Transverse colon (tissue), 4 donors: Measurements from ENCODE around the gene AKT3. TPM values are rescaled to one million over a fixed set of nuclear protein-coding genes. Genes with fewer than 3 reads are reported as not detected.

Experiments
- DNase-seq: peaks from one replicate; pipeline ENCODE4 v3.0.0-alpha.2; 2019
- H3K27ac ChIP-seq, 4 donors: fragments of 200-600 bp; sonication (generic); 2 replicates each; pipeline ENCODE4 v1.5.1; 2016 to 2018; ENCODE audit warnings: inconsistent platforms in 4 of 4
- H3K27me3 ChIP-seq: fragments of 200-600 bp; sonication (generic); 2 replicates; pipeline ENCODE4 v1.5.1; 2017; ENCODE audit warnings: inconsistent platforms
- H3K36me3 ChIP-seq, 4 donors: fragments of 200-600 bp; sonication (generic); 2 replicates each; pipeline ENCODE4 v1.5.1; 2017 to 2019; ENCODE audit warnings: inconsistent platforms in 4 of 4
- H3K4me1 ChIP-seq, 4 donors: fragments of 200-600 bp; sonication (generic); 2 replicates each; pipeline ENCODE4 v1.5.1; 2017 to 2020; ENCODE audit warnings: inconsistent platforms in 4 of 4
- H3K4me3 ChIP-seq, 4 donors: fragments of 200-600 bp; sonication (generic); 1 replicate in 1 of 4; 2 replicates in 3 of 4; pipeline versions ENCODE4 v1.5.1 to v1.6.1; 2017 to 2019; ENCODE audit warnings: inconsistent platforms in 4 of 4
- H3K9me3 ChIP-seq, 2 donors: fragments of 200-600 bp; sonication (generic); 2 replicates each; pipeline ENCODE4 v1.5.1; 2017 to 2019; ENCODE audit warnings: inconsistent platforms in 2 of 2
- CTCF ChIP-seq, 5 experiments: fragments of 200-600 bp in 3 of 5; fragments of 450-650 bp in 2 of 5; sonication (generic) in 3 of 5; IDR thresholded peaks; 1 replicate in 2 of 5; 2 replicates in 3 of 5; pipeline ENCODE4 v1.5.1; 2016 to 2017; ENCODE audit warnings: antibody characterized with exemption in 5 of 5, inconsistent platforms in 3 of 5, mild to moderate bottlenecking in 2 of 5, moderate library complexity in 1 of 5
- EP300 ChIP-seq: sonication (generic); formaldehyde crosslinking; IDR thresholded peaks from one replicate; pipeline ENCODE4 v1.6.1; 2017; ENCODE audit warnings: antibody characterized with exemption, low read depth
- POLR2A ChIP-seq: fragments of 450-650 bp; IDR thresholded peaks from one replicate; pipeline ENCODE4 v1.6.1; 2016; ENCODE audit warnings: antibody characterized with exemption, mild to moderate bottlenecking, moderate library complexity
- POLR2AphosphoS5 ChIP-seq, 3 donors: sonication (generic); formaldehyde crosslinking; IDR thresholded peaks; one replicate each; pipeline ENCODE4 v1.6.1; 2016; ENCODE audit warnings: antibody characterized with exemption in 3 of 3
- WGBS, 2 donors: methylation state at CpG; one replicate each; pipeline ENCODE4 v1.1.5; 2018; ENCODE audit warnings: low coverage in 1 of 2; 5-methylcytosine and 5-hydroxymethylcytosine counted together
- in situ Hi-C, 4 donors: fragments of 200-750 bp; cut with MboI; loops; one replicate each; pipeline versions ENCODE4 v1.15.0 to v1.15.1; 2017; ENCODE audit warnings: low sequenced_read_pairs in 3 of 4, low pct_ligation_motif_present in 1 of 4, low pct_unique_long_range_greater_than_20kb in 1 of 4
- intact Hi-C: fragments of 100-400 bp; cut with DNase I; formaldehyde crosslinking; loops from one replicate; pipeline ENCODE4 v1.15.1; 2023; ENCODE audit warnings: low total_unique reads
- total RNA-seq, 4 donors: library from RNA; depleted of rRNA; stranded (reverse); fragments of >200 nt; gene quantifications; one replicate each; pipeline ENCODE4 v1.1.0, GENCODE V29; 2016

AKT3 gene
- total RNA-seq, 4 donors from 2014 or later: 9.8 to 27.2 (median 19.4) TPM

GRCh38 chr1:243716906-243717305 lies 133.1 kb downstream of the AKT3 start:
- Histone ChIP-seq H3K4me3 (no peak overlapping the region), H3K27me3 (no peaks in the 10 kb centered on the region), H3K9me3 (no peaks in the 10 kb centered on the region), H3K36me3 (no peaks in the 10 kb centered on the region), H3K27ac (no peak overlapping the region), H3K4me1 (peaks cover 0 to 31% (median 6%) of the 10 kb centered on the region in 4 donors)
- intact Hi-C loops: no loop called here
- no peak for DNase-seq
- no peak for TF ChIP-seq CTCF (IDR thresholded peaks at IDR 0.05)
- TF ChIP-seq POLR2A: no peak
- no peak for TF ChIP-seq EP300
- TF ChIP-seq POLR2AphosphoS5 (IDR thresholded peaks at IDR 0.05): no peak
- WGBS, 2 donors: 87 to 92% methylated on average over 1 of the region's 1 CpG
- in situ Hi-C loops: no loop called here

DNA sequence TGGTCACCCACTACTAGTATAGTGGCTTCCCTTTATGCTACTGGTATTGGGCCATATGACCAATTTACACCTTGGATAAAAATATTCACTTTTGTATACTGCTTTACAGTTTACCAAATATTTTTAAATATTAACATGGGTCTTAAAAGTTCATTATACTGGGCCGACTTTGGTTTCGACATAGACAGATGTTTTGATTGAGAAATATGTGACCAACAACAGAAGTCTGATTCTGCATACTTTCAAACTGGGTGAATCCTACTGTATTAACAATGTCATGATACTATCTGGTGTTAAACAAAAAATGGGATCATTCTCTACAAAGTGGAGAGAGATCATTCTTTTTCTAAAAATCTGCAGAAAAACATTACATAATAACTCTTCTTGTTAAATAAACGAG lies 134.8 kb downstream of the AKT3 start:
- no peak for DNase-seq
- no peaks in the 10 kb centered on the region for H3K9me3 ChIP-seq
- 53 to 80% methylated on average over 3 of the region's 3 CpGs for WGBS, 2 donors
- H3K27ac ChIP-seq: no peak overlapping the region
- TF ChIP-seq POLR2AphosphoS5 (IDR thresholded peaks at IDR 0.05) (no peak), CTCF (IDR thresholded peaks at IDR 0.05) (no peak), EP300 (no peak), POLR2A (no peak)
- H3K36me3 ChIP-seq: no peaks in the 10 kb centered on the region
- no peaks in the 10 kb centered on the region for H3K27me3 ChIP-seq
- H3K4me3 ChIP-seq: no peak overlapping the region
- H3K4me1 ChIP-seq: peaks cover 0 to 31% (median 6%) of the 10 kb centered on the region in 4 donors
- in situ Hi-C loops: no loop called here
- intact Hi-C loops: no loop called here

DNA sequence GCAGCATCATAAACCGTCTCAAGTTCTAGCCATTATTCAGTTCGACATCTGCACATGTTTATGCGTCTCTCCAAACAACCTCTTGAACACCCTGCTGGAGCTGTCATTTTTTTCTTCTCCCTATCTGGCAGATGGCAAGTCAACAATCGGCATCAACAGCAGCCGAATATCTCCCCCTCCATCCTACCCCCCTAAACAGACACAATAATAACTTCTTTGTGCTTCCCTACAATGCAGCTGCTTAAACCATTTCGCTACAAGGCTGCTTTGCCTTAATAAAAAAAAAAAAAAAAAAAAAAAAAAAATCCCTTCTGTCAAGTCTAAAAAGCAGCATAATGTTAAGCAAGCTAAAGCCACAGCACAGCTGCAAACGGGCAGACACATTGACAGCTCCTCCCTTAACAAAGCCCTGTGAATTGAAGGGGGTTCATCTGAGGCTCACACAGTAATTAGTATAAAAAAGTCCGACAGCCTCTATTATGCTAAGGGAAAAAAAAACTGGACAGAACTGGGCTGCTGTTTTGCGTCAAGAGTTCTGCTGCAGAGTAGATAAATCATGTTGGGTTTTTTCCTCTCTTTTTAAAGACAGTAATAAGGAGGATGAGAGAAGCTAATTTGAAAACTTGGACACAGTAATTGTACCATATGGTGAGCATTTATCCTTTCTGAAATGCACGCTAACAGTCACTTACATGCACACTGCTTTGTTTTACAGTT lies 136.4 kb downstream of the AKT3 start:
- Histone ChIP-seq H3K27ac (peak overlapping the region in 1 of 4 donors; percentile 14), H3K36me3 (no peaks in the 10 kb centered on the region), H3K27me3 (no peaks in the 10 kb centered on the region), H3K4me3 (no peak overlapping the region), H3K4me1 (peaks cover 0 to 31% (median 6%) of the 10 kb centered on the region in 4 donors), H3K9me3 (no peaks in the 10 kb centered on the region)
- in situ Hi-C loops (no loop called here), intact Hi-C loops (no loop called here)
- DNase-seq: no peak
- 53 to 55% methylated on average over 9 to 10 of the region's 10 CpGs for WGBS, 2 donors
- TF ChIP-seq POLR2AphosphoS5 (IDR thresholded peaks at IDR 0.05): no peak
- TF ChIP-seq EP300: no peak
- TF ChIP-seq POLR2A: no peak
- TF ChIP-seq CTCF (IDR thresholded peaks at IDR 0.05): no peak

DNA sequence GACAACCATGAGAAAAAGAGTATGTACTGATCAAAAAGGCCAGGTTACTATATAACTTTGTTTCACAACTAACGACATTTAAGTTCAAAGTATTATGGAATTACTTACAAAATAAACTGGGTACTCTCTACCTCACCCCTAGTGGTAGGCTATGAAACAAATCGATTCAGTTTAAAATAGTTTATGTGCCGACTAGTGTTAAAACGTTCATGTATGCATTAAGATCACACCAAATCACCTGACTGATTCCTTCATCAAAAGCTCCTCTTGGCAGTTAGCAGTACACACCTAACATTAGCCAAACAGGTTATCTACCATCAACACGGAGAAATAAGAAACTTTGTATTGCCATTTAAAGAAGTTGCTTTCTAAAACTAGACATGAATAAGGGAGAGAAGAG lies 137.1 kb downstream of the AKT3 start:
- intact Hi-C loops (no loop called here), in situ Hi-C loops (no loop called here)
- DNase-seq: no peak
- peak in 1 of 5 experiments; percentile 22 for TF ChIP-seq CTCF (IDR thresholded peaks at IDR 0.05)
- TF ChIP-seq POLR2A: no peak
- WGBS, 2 donors: 44 to 54% methylated on average over 5 of the region's 5 CpGs
- Histone ChIP-seq H3K36me3 (no peaks in the 10 kb centered on the region), H3K27me3 (no peaks in the 10 kb centered on the region), H3K9me3 (no peaks in the 10 kb centered on the region), H3K27ac (no peak overlapping the region), H3K4me1 (peaks cover 0 to 31% (median 6%) of the 10 kb centered on the region in 4 donors), H3K4me3 (no peak overlapping the region)
